Activated CD8-positive, alpha-beta T cell treated with anti-CD3 and anti-CD28 coated beads for 36 hours (primary cell): Measurements from ENCODE around the gene BMP10. TPM values are rescaled to one million over a fixed set of nuclear protein-coding genes. Genes with fewer than 3 reads are reported as not detected.

Source experiments
- ATAC-seq: fragments of 200-7000 bp; cut with Tn5 transposase; one replicate; pipeline ENCODE4 v1.10.0; 2021; ENCODE audit warnings: mild to moderate bottlenecking, moderate library complexity
- CTCF ChIA-PET: fragments of 350-600 bp; sonication (Branson Sonifier 250); formaldehyde crosslinking; loops from one replicate; lab custom pipeline; 2021; ENCODE audit warnings: antibody characterized with exemption; lab: Charles Lee
- POLR2A ChIA-PET: fragments of 350-600 bp; sonication (Branson Sonifier 250); formaldehyde crosslinking; loops from one replicate; lab custom pipeline; 2021; ENCODE audit warnings: antibody characterized with exemption; lab: Charles Lee
- DNase-seq: peaks from one replicate; pipeline ENCODE4 v3.0.0-alpha.2; 2020
- H3K27ac Mint-ChIP-seq: one replicate; pipeline ENCODE4 v1.8.0; 2021; ENCODE audit warnings: mild to moderate bottlenecking, mixed read lengths
- H3K27me3 Mint-ChIP-seq: one replicate; pipeline ENCODE4 v1.8.0; 2021; ENCODE audit warnings: mixed read lengths
- H3K36me3 Mint-ChIP-seq: one replicate; pipeline ENCODE4 v1.8.0; 2021; ENCODE audit warnings: low read depth, mixed read lengths
- H3K4me1 Mint-ChIP-seq: one replicate; pipeline ENCODE4 v1.8.0; 2021; ENCODE audit warnings: low read depth, mixed read lengths
- H3K4me3 Mint-ChIP-seq: one replicate; pipeline ENCODE4 v1.8.0; 2021; ENCODE audit warnings: mild to moderate bottlenecking, moderate library complexity, mixed read lengths
- H3K9me3 Mint-ChIP-seq: one replicate; pipeline ENCODE4 v1.8.0; 2021; ENCODE audit warnings: mixed read lengths
- intact Hi-C: fragments of 100-400 bp; cut with micrococcal nuclease; formaldehyde crosslinking; loops from one replicate; pipeline ENCODE4 v1.10.0; 2022
- total RNA-seq, 2 experiments: library from RNA; stranded (reverse); gene quantifications; one replicate each; pipeline ENCODE4 v1.2.3, GENCODE V29; 2021
- TF ChIP-seq, protein P1 (sequence below): fragments of 200-600 bp; IDR thresholded peaks from one replicate; pipeline ENCODE4 v1.8.0; 2022; ENCODE audit warnings: antibody characterized with exemption, mild to moderate bottlenecking

The BMP10 gene
- total RNA-seq, 2 experiments from 2014 or later: not detected

DNA sequence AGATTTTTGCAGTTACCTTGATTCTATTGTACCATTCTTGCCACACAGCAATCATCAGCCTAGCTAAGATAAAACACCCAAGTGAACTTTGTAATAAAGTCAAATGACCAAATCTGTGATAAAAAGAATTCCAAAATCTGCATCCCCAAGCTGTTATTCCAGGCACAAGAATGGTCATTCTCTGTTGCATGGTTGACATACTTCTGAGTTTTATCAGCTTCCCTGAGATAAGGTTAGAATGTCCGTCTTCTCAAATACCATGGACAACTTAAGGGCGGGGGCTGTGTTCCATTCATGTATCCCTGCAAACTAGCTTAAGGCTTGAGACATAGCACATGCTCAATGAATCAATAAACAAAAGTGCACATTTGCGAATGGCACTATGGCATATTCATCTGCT, 8.1 kb upstream of the BMP10 start:
- Mint-ChIP-seq H3K36me3 (no peaks in the 10 kb centered on the region), H3K9me3 (no peaks in the 10 kb centered on the region), H3K4me3 (no peak overlapping the region), H3K27me3 (peaks cover 5% of the 10 kb centered on the region), H3K27ac (no peak overlapping the region), H3K4me1 (no peaks in the 10 kb centered on the region)
- ChIA-PET CTCF (interaction anchor here (1.3 to 1.4 kb wide), 2 partner anchors 18 to 46 kb away, joined by 3 to 4 read pairs; no protein-coding TSS in a partner anchor), POLR2A (interaction anchor here (1.1 kb wide), 1 partner anchor 16 kb away, joined by 4 read pairs; no protein-coding TSS in a partner anchor)
- intact Hi-C loops: no loop called here
- ATAC-seq: no peak
- TF ChIP-seq, protein P1, sequence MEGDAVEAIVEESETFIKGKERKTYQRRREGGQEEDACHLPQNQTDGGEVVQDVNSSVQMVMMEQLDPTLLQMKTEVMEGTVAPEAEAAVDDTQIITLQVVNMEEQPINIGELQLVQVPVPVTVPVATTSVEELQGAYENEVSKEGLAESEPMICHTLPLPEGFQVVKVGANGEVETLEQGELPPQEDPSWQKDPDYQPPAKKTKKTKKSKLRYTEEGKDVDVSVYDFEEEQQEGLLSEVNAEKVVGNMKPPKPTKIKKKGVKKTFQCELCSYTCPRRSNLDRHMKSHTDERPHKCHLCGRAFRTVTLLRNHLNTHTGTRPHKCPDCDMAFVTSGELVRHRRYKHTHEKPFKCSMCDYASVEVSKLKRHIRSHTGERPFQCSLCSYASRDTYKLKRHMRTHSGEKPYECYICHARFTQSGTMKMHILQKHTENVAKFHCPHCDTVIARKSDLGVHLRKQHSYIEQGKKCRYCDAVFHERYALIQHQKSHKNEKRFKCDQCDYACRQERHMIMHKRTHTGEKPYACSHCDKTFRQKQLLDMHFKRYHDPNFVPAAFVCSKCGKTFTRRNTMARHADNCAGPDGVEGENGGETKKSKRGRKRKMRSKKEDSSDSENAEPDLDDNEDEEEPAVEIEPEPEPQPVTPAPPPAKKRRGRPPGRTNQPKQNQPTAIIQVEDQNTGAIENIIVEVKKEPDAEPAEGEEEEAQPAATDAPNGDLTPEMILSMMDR: no peak
- no peak for DNase-seq

DNA sequence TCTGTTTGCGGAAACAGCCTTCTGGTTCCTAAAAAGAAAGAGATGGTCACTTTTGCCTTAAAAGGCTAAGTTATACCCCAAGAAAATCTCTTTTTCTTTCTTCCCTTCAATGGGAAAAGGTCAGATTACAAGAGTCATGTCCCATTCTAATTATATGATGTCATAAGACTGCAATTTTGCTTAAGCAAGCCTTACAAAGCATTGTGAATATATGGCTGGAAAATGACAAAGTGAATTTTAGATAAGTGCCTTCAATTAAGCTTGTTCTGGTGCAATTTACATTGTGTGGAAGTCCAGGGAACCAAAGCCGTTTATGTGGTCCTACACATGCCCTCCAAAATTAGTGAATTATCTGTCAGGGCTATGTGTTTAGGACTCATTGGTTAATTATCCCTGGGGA, 7.6 kb upstream of the BMP10 start:
- intact Hi-C loops: no loop called here
- H3K36me3 Mint-ChIP-seq: no peaks in the 10 kb centered on the region
- H3K27ac Mint-ChIP-seq: no peak overlapping the region
- H3K4me3 Mint-ChIP-seq: no peak overlapping the region
- TF ChIP-seq, protein P1: no peak
- no peak for ATAC-seq
- ChIA-PET CTCF (interaction anchor here (1.3 to 1.4 kb wide), 2 partner anchors 17 to 46 kb away, joined by 3 to 4 read pairs; no protein-coding TSS in a partner anchor), POLR2A (interaction anchor here (0.7 to 1.1 kb wide), 2 partner anchors 15 to 60 kb away, joined by 3 to 4 read pairs; no protein-coding TSS in a partner anchor)
- peaks cover 5% of the 10 kb centered on the region for H3K27me3 Mint-ChIP-seq
- no peak for DNase-seq
- H3K4me1 Mint-ChIP-seq: no peaks in the 10 kb centered on the region
- no peaks in the 10 kb centered on the region for H3K9me3 Mint-ChIP-seq

DNA sequence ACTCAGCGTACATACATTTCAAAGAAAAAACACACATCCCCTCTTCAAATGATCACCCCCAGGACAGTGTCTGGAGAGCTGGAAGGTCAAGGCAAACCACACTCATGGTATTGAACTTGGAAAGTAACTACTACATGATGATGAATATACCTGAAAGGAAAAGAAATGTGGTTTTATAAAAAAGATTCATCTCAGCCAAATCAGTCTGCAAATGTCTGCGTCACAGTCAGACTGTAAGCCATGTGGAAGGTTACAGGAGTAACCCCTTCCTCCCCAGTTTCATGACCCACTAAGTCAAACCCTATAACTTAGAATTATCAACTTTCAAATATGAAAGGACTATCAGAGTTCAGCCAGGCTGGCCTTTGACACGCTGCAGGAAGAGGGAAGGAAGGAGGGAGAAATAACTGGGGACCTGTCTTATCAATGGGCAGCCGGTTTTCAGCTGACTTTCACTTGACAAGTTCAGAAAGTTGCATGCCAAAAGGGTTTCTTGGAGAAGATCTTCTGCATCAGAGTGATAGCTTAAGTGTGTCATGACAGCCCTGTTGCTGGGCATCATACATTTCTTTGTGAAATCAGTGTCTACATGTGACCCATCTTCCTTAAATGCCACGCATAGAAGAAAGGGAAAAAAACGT, 7.0 kb upstream of the BMP10 start:
- POLR2A ChIA-PET: interaction anchor here (0.7 to 1.1 kb wide), 2 partner anchors 15 to 60 kb away, joined by 3 to 4 read pairs; no protein-coding TSS in a partner anchor
- H3K36me3 Mint-ChIP-seq: no peaks in the 10 kb centered on the region
- no peak overlapping the region for H3K4me3 Mint-ChIP-seq
- H3K27me3 Mint-ChIP-seq: peaks cover 5% of the 10 kb centered on the region
- H3K4me1 Mint-ChIP-seq: no peaks in the 10 kb centered on the region
- DNase-seq: no peak
- intact Hi-C loops: no loop called here
- no peaks in the 10 kb centered on the region for H3K9me3 Mint-ChIP-seq
- no peak overlapping the region for H3K27ac Mint-ChIP-seq
- TF ChIP-seq, protein P1: no peak
- no peak for ATAC-seq
- CTCF ChIA-PET: interaction anchor here (1.4 kb wide), 1 partner anchor 17 kb away, joined by 3 read pairs; no protein-coding TSS in a partner anchor

DNA sequence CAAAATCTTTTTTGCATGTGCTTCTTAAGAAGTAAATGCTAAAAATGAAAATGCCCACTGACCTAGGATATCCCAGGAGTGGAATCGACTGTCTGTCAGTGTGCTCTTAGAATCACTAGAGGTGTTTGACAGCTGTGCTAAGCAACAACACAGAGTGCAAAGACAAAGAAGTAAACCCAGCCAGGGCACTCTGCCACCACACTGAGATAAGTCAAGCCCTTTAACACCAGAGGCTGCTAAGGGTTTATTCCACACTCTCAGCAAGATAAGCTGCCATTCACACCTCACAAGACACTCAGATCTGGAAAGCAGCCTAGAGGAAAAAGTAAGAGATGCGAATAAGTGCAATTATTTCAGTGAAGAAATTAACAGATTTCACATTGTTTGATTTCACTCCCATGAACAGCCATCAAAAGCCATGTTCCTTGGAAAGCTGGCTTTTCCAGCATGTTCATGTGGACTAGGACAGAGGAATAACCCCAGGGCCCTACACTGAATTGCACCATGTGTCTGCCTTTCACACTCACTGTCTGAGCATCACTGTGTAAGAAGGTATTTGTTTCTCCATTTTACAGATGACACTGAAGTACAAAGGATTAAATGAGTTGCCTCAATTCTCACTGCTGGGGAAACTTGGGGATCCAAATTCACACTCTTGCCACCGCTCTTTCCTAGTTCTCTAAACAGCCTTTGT, 6.0 kb upstream of the BMP10 start:
- Mint-ChIP-seq H3K4me1 (no peaks in the 10 kb centered on the region), H3K4me3 (no peak overlapping the region), H3K36me3 (no peaks in the 10 kb centered on the region), H3K27ac (no peak overlapping the region), H3K9me3 (no peaks in the 10 kb centered on the region), H3K27me3 (peaks cover 4% of the 10 kb centered on the region)
- TF ChIP-seq, protein P1: no peak
- intact Hi-C loops: no loop called here
- no peak for ATAC-seq
- DNase-seq: no peak
- CTCF ChIA-PET: interaction anchor here (0.7 to 2.0 kb wide), 2 partner anchors 48 to 168 kb away, joined by 3 to 6 read pairs; no protein-coding TSS in a partner anchor
- POLR2A ChIA-PET: no interaction called here
